Measurements from ENCODE around the gene MORN1. TPM values are rescaled to one million over a fixed set of nuclear protein-coding genes. Genes with fewer than 3 reads are reported as not detected.
A peak's percentile ranks its signal among the peaks of the same experiment; 100 is the strongest.

Gene MORN1
- polyA plus RNA-seq, 1 of the 3 experiments (the other 2 are of a cell fraction) = 16.3 TPM

DNA sequence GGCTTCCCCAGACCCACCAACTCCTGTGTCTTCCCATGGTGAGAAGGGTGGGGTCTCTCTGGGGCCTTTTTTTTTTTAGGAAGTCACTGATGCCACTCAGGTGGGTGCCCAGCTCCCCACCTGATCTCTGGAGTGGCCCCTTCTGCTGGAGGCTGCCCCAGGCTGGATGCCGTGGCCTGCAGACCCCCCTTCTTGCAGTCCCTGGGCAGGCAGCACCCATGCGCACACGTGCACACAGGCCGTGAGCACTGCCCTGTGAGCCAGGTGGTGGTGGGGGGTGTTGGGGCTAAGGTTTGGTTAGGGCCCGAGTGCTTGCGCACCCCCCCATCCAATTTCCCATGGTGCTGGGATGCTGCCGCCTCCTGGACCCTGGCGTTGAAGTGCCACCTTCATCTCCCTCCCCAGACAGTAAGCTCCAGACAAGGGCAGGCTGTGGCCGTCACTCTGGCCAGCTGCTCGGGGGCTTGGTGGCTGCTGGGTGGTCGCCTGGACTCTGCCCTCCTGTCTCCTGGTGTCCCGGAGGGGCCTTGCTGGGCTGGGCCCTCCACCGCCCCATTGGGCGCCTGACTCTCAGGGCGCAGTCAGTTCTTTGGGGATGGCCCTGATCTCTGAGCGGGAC is 112.7 kb downstream of the MORN1 start:
- Histone ChIP-seq H3K9me3 (no peaks in the 10 kb centered on the region), H3K9ac (no peak overlapping the region), H3K36me3 (replicated peaks in 1 of 2; ENCODE audit: control insufficient read depth in 1 of 2, insufficient read depth in 2 of 2, low read length in 1 of 2) (no peaks in the 10 kb centered on the region), H3K4me2 (no peak overlapping the region), H3F3A (replicated peaks; ENCODE audit: insufficient read depth) (no peaks in the 10 kb centered on the region), H3K27me3 (ENCODE audit: insufficient read depth) (no peaks in the 10 kb centered on the region), H3K79me2 (ENCODE audit: insufficient read depth) (peaks cover 70% of the 10 kb centered on the region), H3K4me3 (ENCODE audit: low read depth in 2 of 2, low read length in 1 of 2) (no peak overlapping the region), H3K27ac (ENCODE audit: low read depth in 2 of 2, low read length in 1 of 2) (peak overlapping the region in 1 of 2 experiments; percentile 36; a peak in 1 of 4 replicates), H3K9me2 (no peaks in the 10 kb centered on the region), H3K4me1 (ENCODE audit: control insufficient read depth in 1 of 2, insufficient read depth in 2 of 2, low read depth in 1 of 2, low read length in 1 of 2) (peaks cover 0 to 51% of the 10 kb centered on the region in 2 experiments; a peak in 1 of 4 replicates), H2AFZ (ENCODE audit: low read depth) (no peak overlapping the region), H4K20me1 (ENCODE audit: insufficient read depth) (peaks cover 63% of the 10 kb centered on the region)
- TF ChIP-seq GABPA (IDR thresholded peaks at IDR 0.05; ENCODE audit: low read depth) = no peak
- TF ChIP-seq GATA2 (CRISPR knock-in tag; IDR thresholded peaks at IDR 0.05) = no peak
- TF ChIP-seq MEF2A (IDR thresholded peaks at IDR 0.05; ENCODE audit: borderline replicate concordance, low read depth) = no peak
- TF ChIP-seq RCOR1 (IDR thresholded peaks at IDR 0.05; ENCODE audit: low read length) = no peak
- DNase-seq = no peak
- ChIA-PET POLR2A (no interaction called here), CTCF (no interaction called here)
- no CpG with 5 or more reads among the region's 16 CpGs for WGBS (ENCODE audit: low lambda C conversion rate)

DNA sequence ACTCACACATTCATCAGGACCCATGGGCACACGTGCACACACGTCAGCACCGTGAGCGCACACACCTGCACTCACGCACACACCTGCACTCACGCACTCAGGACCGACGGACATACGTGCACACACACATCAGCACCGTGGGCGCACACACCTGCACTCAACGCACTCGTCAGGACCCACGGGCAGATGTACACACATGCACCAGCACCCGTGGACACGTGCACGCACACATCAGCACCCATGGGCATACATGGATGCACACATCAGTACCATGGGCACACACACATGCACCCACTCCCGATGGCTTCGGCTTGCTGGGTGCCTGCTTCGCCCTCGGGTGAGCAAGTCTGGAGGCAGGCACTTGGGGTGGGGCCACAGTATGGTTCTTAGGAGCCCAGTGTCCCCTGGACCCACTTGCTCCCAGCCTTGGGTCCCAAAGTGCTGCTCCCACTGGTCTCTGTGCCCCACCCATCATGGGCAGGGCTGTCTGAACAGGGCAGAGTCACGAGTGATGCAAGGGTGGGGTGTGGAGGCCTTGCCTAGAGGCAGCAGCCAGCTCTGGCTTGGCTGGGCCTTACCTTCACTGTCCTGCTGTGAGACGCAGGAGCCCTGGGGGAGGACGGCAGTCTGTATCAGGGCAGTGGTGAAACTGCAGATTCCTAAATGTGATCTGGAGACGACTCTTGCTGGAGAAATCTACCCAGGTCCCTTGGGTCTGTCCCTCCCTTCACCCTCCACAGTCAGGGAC is 113.4 kb downstream of the MORN1 start:
- peaks cover 63% of the 10 kb centered on the region for H4K20me1 ChIP-seq (ENCODE audit: insufficient read depth)
- over 99% methylated on average over 19 of the region's 25 CpGs for WGBS (ENCODE audit: low lambda C conversion rate)

More for the DNA sequence above, 113.4 kb downstream of the MORN1 start:
- Histone ChIP-seq H3F3A (replicated peaks; ENCODE audit: insufficient read depth) (no peaks in the 10 kb centered on the region), H3K9ac (no peak overlapping the region), H2AFZ (ENCODE audit: low read depth) (no peak overlapping the region), H3K9me3 (no peaks in the 10 kb centered on the region), H3K9me2 (no peaks in the 10 kb centered on the region), H3K79me2 (ENCODE audit: insufficient read depth) (peaks cover 71% of the 10 kb centered on the region), H3K4me2 (no peak overlapping the region), H3K27me3 (ENCODE audit: insufficient read depth) (no peaks in the 10 kb centered on the region), H3K27ac (ENCODE audit: low read depth in 2 of 2, low read length in 1 of 2) (peak overlapping the region in 1 of 2 experiments; percentile 30; a peak in 1 of 4 replicates), H3K4me1 (ENCODE audit: control insufficient read depth in 1 of 2, insufficient read depth in 2 of 2, low read depth in 1 of 2, low read length in 1 of 2) (peaks cover 0 to 54% of the 10 kb centered on the region in 2 experiments; a peak in 1 of 4 replicates), H3K36me3 (replicated peaks in 1 of 2; ENCODE audit: control insufficient read depth in 1 of 2, insufficient read depth in 2 of 2, low read length in 1 of 2) (no peaks in the 10 kb centered on the region), H3K4me3 (ENCODE audit: low read depth in 2 of 2, low read length in 1 of 2) (no peak overlapping the region)
- TF ChIP-seq, protein P1, sequence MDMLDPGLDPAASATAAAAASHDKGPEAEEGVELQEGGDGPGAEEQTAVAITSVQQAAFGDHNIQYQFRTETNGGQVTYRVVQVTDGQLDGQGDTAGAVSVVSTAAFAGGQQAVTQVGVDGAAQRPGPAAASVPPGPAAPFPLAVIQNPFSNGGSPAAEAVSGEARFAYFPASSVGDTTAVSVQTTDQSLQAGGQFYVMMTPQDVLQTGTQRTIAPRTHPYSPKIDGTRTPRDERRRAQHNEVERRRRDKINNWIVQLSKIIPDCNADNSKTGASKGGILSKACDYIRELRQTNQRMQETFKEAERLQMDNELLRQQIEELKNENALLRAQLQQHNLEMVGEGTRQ (IDR thresholded peaks at IDR 0.05; ENCODE audit: borderline replicate concordance, low read depth, low read length) = no peak
- TF ChIP-seq YY1 (IDR thresholded peaks at IDR 0.05; ENCODE audit: low read depth) (no peak), RFX5 (IDR thresholded peaks at IDR 0.05; ENCODE audit: low read length) (no peak), POLR2AphosphoS5 (IDR thresholded peaks at IDR 0.05; ENCODE audit: low read depth, low read length) (no peak), RXRA (IDR thresholded peaks at IDR 0.05; ENCODE audit: borderline replicate concordance, low read depth) (no peak), MXI1 (IDR thresholded peaks at IDR 0.05; ENCODE audit: low read depth, low read length) (no peak), CHD2 (IDR thresholded peaks at IDR 0.05; ENCODE audit: low read length, partially characterized antibody) (no peak), GABPA (IDR thresholded peaks at IDR 0.05; ENCODE audit: low read depth) (no peak), ELF1 (IDR thresholded peaks at IDR 0.05) (no peak), EP300 (IDR thresholded peaks at IDR 0.05; ENCODE audit: borderline replicate concordance in 1 of 2, low read depth in 1 of 2, low read length in 1 of 2) (no peak)
- TF ChIP-seq, protein P2, sequence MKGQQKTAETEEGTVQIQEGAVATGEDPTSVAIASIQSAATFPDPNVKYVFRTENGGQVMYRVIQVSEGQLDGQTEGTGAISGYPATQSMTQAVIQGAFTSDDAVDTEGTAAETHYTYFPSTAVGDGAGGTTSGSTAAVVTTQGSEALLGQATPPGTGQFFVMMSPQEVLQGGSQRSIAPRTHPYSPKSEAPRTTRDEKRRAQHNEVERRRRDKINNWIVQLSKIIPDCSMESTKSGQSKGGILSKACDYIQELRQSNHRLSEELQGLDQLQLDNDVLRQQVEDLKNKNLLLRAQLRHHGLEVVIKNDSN (IDR thresholded peaks at IDR 0.05; ENCODE audit: borderline replicate concordance, low read depth) = no peak
- TF ChIP-seq, protein P3, sequence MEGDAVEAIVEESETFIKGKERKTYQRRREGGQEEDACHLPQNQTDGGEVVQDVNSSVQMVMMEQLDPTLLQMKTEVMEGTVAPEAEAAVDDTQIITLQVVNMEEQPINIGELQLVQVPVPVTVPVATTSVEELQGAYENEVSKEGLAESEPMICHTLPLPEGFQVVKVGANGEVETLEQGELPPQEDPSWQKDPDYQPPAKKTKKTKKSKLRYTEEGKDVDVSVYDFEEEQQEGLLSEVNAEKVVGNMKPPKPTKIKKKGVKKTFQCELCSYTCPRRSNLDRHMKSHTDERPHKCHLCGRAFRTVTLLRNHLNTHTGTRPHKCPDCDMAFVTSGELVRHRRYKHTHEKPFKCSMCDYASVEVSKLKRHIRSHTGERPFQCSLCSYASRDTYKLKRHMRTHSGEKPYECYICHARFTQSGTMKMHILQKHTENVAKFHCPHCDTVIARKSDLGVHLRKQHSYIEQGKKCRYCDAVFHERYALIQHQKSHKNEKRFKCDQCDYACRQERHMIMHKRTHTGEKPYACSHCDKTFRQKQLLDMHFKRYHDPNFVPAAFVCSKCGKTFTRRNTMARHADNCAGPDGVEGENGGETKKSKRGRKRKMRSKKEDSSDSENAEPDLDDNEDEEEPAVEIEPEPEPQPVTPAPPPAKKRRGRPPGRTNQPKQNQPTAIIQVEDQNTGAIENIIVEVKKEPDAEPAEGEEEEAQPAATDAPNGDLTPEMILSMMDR (IDR thresholded peaks at IDR 0.05) = no peak
- TF ChIP-seq, protein P4, sequence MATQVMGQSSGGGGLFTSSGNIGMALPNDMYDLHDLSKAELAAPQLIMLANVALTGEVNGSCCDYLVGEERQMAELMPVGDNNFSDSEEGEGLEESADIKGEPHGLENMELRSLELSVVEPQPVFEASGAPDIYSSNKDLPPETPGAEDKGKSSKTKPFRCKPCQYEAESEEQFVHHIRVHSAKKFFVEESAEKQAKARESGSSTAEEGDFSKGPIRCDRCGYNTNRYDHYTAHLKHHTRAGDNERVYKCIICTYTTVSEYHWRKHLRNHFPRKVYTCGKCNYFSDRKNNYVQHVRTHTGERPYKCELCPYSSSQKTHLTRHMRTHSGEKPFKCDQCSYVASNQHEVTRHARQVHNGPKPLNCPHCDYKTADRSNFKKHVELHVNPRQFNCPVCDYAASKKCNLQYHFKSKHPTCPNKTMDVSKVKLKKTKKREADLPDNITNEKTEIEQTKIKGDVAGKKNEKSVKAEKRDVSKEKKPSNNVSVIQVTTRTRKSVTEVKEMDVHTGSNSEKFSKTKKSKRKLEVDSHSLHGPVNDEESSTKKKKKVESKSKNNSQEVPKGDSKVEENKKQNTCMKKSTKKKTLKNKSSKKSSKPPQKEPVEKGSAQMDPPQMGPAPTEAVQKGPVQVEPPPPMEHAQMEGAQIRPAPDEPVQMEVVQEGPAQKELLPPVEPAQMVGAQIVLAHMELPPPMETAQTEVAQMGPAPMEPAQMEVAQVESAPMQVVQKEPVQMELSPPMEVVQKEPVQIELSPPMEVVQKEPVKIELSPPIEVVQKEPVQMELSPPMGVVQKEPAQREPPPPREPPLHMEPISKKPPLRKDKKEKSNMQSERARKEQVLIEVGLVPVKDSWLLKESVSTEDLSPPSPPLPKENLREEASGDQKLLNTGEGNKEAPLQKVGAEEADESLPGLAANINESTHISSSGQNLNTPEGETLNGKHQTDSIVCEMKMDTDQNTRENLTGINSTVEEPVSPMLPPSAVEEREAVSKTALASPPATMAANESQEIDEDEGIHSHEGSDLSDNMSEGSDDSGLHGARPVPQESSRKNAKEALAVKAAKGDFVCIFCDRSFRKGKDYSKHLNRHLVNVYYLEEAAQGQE (IDR thresholded peaks at IDR 0.05; ENCODE audit: low read depth, low read length) = no peak
- TF ChIP-seq, protein P5, sequence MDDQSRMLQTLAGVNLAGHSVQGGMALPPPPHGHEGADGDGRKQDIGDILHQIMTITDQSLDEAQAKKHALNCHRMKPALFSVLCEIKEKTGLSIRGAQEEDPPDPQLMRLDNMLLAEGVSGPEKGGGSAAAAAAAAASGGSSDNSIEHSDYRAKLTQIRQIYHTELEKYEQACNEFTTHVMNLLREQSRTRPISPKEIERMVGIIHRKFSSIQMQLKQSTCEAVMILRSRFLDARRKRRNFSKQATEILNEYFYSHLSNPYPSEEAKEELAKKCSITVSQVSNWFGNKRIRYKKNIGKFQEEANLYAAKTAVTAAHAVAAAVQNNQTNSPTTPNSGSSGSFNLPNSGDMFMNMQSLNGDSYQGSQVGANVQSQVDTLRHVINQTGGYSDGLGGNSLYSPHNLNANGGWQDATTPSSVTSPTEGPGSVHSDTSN (IDR thresholded peaks at IDR 0.05) = no peak
- ChIA-PET POLR2A (no interaction called here), CTCF (no interaction called here)
- no peak for DNase-seq

Measured in SK-N-SH (cell line).